Parathyroid adenoma (tissue), 2 donors: Measurements from ENCODE around the gene ARHGAP15.
A peak's percentile ranks its signal among the peaks of the same experiment; 100 is the strongest.

Source experiments
- H2AFZ ChIP-seq: fragments of 300-600 bp; sonication (generic); one replicate; pipeline ENCODE4 v1.7.0; 2017; ENCODE audit warnings: antibody characterized with exemption, mild to moderate bottlenecking
- H3K27ac ChIP-seq: fragments of 300-600 bp; sonication (generic); one replicate; pipeline ENCODE4 v1.7.0; 2017
- H3K27me3 ChIP-seq: fragments of 300-600 bp; sonication (generic); one replicate; pipeline ENCODE4 v1.7.0; 2017; ENCODE audit warnings: low read length; ENCODE audit not compliant: control insufficient read depth, insufficient read depth
- H3K36me3 ChIP-seq: fragments of 300-600 bp; sonication (generic); one replicate; pipeline ENCODE4 v1.7.0; 2017; ENCODE audit warnings: low read length; ENCODE audit not compliant: control insufficient read depth, insufficient read depth
- H3K4me1 ChIP-seq: fragments of 300-600 bp; sonication (generic); one replicate; pipeline ENCODE4 v1.7.0; 2017; ENCODE audit warnings: control low read depth
- H3K4me2 ChIP-seq: fragments of 300-600 bp; sonication (generic); one replicate; pipeline ENCODE4 v1.7.0; 2017; ENCODE audit warnings: low read length
- H3K4me3 ChIP-seq: fragments of 300-600 bp; sonication (generic); one replicate; pipeline ENCODE4 v1.7.0; 2017; ENCODE audit warnings: low read depth, low read length
- H3K79me2 ChIP-seq: fragments of 300-600 bp; sonication (generic); one replicate; pipeline ENCODE4 v1.7.0; 2017; ENCODE audit warnings: control low read depth
- H3K9ac ChIP-seq: fragments of 300-600 bp; sonication (generic); one replicate; pipeline ENCODE4 v1.7.0; 2017; ENCODE audit warnings: mild to moderate bottlenecking
- H3K9me3 ChIP-seq: fragments of 300-600 bp; sonication (generic); one replicate; pipeline ENCODE4 v1.7.0; 2017; ENCODE audit warnings: low read length; ENCODE audit not compliant: control insufficient read depth
- TF ChIP-seq, protein P1 (sequence below): fragments of 300-600 bp; sonication (generic); IDR thresholded peaks from one replicate; pipeline ENCODE4 v1.7.0; 2017; ENCODE audit warnings: antibody characterized with exemption, mild to moderate bottlenecking
- donor health status: primary hyperparathyroidism.

Gene ARHGAP15

DNA sequence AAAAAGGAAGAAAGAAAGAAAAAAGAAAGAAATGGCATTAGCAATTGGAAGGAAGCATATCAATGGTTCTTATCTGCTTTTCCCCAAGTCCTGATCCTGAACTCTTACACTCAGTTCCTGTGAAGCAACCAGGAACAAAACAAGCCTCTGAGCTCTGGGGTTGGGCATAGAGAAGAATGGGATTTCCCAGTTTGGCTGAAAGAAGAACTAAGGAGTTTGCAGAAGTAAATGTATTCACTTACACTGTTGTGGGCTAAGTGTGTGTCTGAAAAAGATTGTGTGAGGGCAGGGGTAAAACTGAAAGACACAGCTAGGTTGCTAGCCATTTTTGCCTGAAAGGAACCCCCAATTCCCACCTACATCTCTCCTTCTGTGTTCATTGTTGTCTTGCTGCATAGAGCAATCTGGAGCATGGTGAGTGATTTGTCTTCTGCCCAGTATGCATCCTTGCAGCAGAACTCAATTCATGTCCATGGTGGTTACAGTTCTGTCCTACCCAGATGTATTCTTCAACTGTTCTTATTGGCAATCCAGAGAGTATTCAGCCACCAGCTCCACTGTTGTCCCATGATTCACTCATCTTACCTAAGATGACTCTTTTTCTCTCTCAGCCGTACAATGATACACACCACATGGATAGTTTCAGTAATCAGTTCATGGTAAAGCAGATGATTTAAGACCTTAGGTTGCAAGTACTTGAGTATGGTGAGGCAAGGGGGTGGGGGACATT, 348.7 kb downstream of the ARHGAP15 start:
- H3K4me1 ChIP-seq, result no peaks in the 10 kb centered on the region
- no peak overlapping the region for H3K9ac ChIP-seq
- H3K4me2 ChIP-seq, result no peak overlapping the region
- H3K79me2 ChIP-seq, result no peaks in the 10 kb centered on the region
- H3K27me3 ChIP-seq, result no peaks in the 10 kb centered on the region
- no peaks in the 10 kb centered on the region for H3K36me3 ChIP-seq
- H3K27ac ChIP-seq, result no peak overlapping the region
- H2AFZ ChIP-seq, result no peak overlapping the region
- H3K9me3 ChIP-seq, result no peaks in the 10 kb centered on the region
- no peak overlapping the region for H3K4me3 ChIP-seq
- TF ChIP-seq, protein P1, sequence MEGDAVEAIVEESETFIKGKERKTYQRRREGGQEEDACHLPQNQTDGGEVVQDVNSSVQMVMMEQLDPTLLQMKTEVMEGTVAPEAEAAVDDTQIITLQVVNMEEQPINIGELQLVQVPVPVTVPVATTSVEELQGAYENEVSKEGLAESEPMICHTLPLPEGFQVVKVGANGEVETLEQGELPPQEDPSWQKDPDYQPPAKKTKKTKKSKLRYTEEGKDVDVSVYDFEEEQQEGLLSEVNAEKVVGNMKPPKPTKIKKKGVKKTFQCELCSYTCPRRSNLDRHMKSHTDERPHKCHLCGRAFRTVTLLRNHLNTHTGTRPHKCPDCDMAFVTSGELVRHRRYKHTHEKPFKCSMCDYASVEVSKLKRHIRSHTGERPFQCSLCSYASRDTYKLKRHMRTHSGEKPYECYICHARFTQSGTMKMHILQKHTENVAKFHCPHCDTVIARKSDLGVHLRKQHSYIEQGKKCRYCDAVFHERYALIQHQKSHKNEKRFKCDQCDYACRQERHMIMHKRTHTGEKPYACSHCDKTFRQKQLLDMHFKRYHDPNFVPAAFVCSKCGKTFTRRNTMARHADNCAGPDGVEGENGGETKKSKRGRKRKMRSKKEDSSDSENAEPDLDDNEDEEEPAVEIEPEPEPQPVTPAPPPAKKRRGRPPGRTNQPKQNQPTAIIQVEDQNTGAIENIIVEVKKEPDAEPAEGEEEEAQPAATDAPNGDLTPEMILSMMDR, result no peak

DNA sequence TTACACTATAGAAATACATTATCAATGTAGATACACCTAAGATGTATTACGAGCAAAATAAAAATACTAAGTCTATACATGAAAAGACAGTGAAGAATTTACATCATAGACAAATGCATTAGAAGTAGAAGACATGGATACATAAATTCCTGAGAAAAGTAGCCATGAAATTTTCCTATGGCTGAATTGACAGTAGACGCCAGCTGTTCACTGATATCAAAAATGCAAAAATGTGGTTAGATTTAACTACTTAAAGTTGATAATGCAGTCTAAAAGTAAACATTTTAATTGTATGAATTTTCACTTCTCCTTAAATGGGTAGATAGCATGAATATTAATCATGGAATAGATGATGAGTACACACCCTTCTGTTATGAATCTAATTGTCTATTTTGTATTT, 350.9 kb downstream of the ARHGAP15 start:
- no peaks in the 10 kb centered on the region for H3K9me3 ChIP-seq
- TF ChIP-seq, protein P1, result no peak
- no peaks in the 10 kb centered on the region for H3K36me3 ChIP-seq
- no peak overlapping the region for H3K9ac ChIP-seq
- H2AFZ ChIP-seq, result no peak overlapping the region
- H3K4me3 ChIP-seq, result no peak overlapping the region
- no peak overlapping the region for H3K4me2 ChIP-seq
- H3K4me1 ChIP-seq, result no peaks in the 10 kb centered on the region
- no peaks in the 10 kb centered on the region for H3K27me3 ChIP-seq
- no peaks in the 10 kb centered on the region for H3K79me2 ChIP-seq
- H3K27ac ChIP-seq, result no peak overlapping the region

DNA sequence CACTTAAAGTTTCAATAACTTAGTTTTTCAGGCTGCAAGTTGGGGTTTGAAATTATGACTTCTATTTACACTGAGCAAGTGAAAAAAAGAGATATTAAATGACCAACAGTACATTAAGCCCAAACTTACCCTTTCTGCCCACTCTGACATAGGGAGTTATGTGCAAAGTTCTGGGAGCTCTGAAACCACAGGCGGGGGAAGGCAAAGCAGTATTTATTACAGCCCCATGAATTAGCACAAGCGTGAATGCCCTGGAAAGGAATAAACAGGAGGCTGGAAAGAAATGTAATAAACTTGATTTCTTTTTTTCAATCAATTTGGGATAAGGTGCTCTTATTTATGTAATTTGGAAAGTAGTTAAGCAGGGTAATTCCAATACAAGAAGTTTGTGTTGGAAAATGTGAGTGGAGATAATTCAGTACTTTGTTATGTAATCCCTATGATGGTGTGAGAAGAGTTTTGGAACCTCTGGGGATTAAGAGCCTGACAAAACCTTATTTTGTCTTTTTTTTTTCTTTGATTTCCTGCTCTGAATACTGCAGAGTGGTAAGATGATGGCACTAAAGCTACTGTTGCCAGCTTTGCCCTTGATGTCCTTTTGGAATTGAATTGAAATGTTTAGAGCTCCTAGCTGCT, 351.5 kb downstream of the ARHGAP15 start:
- H3K36me3 ChIP-seq, result no peaks in the 10 kb centered on the region
- H3K9me3 ChIP-seq, result no peaks in the 10 kb centered on the region
- no peak overlapping the region for H3K9ac ChIP-seq
- no peaks in the 10 kb centered on the region for H3K4me1 ChIP-seq
- TF ChIP-seq, protein P1, result no peak
- no peaks in the 10 kb centered on the region for H3K27me3 ChIP-seq
- no peak overlapping the region for H3K4me3 ChIP-seq
- H3K27ac ChIP-seq, result peak overlapping the region; percentile 64
- no peak overlapping the region for H3K4me2 ChIP-seq
- no peak overlapping the region for H2AFZ ChIP-seq
- H3K79me2 ChIP-seq, result no peaks in the 10 kb centered on the region

DNA sequence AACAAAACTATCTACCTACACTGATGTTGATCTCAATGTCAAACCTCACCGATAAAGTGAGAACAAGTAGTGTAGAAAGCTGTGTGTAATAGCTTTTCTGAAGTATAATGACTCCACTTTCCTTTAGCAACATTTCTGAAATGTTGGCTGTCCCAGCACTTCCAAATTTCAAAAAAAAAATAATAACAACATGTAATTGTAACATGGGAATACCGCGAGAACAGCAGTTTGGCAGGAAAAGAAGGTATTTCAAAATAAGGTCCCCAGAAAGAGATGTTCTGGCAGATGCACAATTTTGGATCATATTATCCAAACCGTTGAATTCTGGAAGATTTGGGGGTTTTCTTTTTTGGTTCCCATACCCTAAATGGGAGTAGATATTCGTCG, 352.0 kb downstream of the ARHGAP15 start:
- H3K79me2 ChIP-seq, result no peaks in the 10 kb centered on the region
- no peaks in the 10 kb centered on the region for H3K36me3 ChIP-seq
- no peak overlapping the region for H3K9ac ChIP-seq
- no peak overlapping the region for H3K4me3 ChIP-seq
- H3K4me1 ChIP-seq, result no peaks in the 10 kb centered on the region
- TF ChIP-seq, protein P1, result no peak
- H3K27ac ChIP-seq, result peak overlapping the region; percentile 64
- no peaks in the 10 kb centered on the region for H3K9me3 ChIP-seq
- no peak overlapping the region for H3K4me2 ChIP-seq
- H3K27me3 ChIP-seq, result no peaks in the 10 kb centered on the region
- no peak overlapping the region for H2AFZ ChIP-seq

DNA sequence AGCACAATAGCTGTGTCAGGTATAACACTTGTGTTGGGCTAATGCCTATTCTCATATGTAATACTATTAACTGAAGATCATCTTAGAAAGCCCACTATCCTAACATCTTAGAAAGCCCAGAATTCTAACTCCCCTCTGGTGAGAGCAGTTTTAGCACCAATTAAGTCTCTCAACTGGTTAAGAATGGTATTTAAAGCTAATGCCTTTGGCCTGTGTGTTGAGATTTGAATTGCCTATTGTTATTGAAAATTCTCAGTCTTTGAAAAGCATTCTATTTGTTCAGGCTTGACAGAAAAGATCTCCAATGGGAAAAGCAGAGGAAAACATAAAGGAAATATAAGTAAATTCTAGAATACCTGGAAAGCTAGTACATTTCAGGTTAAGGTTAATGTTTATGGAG, 352.5 kb downstream of the ARHGAP15 start:
- H3K9me3 ChIP-seq, result no peaks in the 10 kb centered on the region
- H3K27me3 ChIP-seq, result no peaks in the 10 kb centered on the region
- no peak overlapping the region for H2AFZ ChIP-seq
- H3K4me1 ChIP-seq, result no peaks in the 10 kb centered on the region
- no peak overlapping the region for H3K4me3 ChIP-seq
- TF ChIP-seq, protein P1, result no peak
- peak overlapping the region; percentile 64 for H3K27ac ChIP-seq
- no peaks in the 10 kb centered on the region for H3K79me2 ChIP-seq
- H3K36me3 ChIP-seq, result no peaks in the 10 kb centered on the region
- H3K9ac ChIP-seq, result no peak overlapping the region
- no peak overlapping the region for H3K4me2 ChIP-seq
